AG04450 (cell line): Measurements from ENCODE around the gene ZNF254. TPM values are rescaled to one million over a fixed set of nuclear protein-coding genes. Genes with fewer than 3 reads are reported as not detected.
"Not testable (repeated sequence)": the region's sequence is repeated elsewhere in the genome, so short reads cannot be mapped to it uniquely, and the experiment has no call there.

Experiments used
- CTCF ChIA-PET: fragments of 300-600, 350-600 bp; formaldehyde crosslinking; extraction: SDS; loops from one replicate; lab custom pipeline; 2022; ENCODE audit warnings: antibody characterized with exemption, inconsistent platforms; lab: Charles Lee
- POLR2A ChIA-PET: fragments of 350-600 bp; formaldehyde crosslinking; extraction: SDS; loops from one replicate; lab custom pipeline; 2021; ENCODE audit warnings: antibody characterized with exemption, inconsistent platforms; lab: Yijun Ruan, JAX
- DNase-seq: peaks from one replicate; pipeline ENCODE4 v3.0.0-alpha.2; 2011; ENCODE audit warnings: low read depth, low spot score
- H3K27ac ChIP-seq: one replicate; pipeline ENCODE4 v1.5.1; 2012; ENCODE audit warnings: low read depth, low read length, control low read depth
- H3K27me3 ChIP-seq: one replicate; pipeline ENCODE4 v1.6.0; 2012; ENCODE audit warnings: low read length; ENCODE audit not compliant: control insufficient read depth, insufficient read depth
- H3K4me3 ChIP-seq: 2 replicates; pipeline ENCODE4 v1.5.1; 2011; ENCODE audit warnings: mild to moderate bottlenecking, low read depth, low read length, control low read depth
- H3K9me3 ChIP-seq: 2 replicates; pipeline ENCODE4 v1.5.1; 2012; ENCODE audit warnings: low read length; ENCODE audit not compliant: control insufficient read depth, insufficient read depth
- CTCF ChIP-seq: IDR thresholded peaks from 2 replicates; pipeline ENCODE4 v1.5.1; 2011; ENCODE audit warnings: low read depth, low read length, control low read depth, inconsistent platforms
- polyA plus RNA-seq: library from polyadenylated mRNA; depleted of rRNA; stranded (reverse); fragments of >200 nt; gene quantifications from 2 replicates; pipeline ENCODE4 v1.2.3, GENCODE V29; 2011

Gene ZNF254
- polyA plus RNA-seq, 1 experiment, result 11.4 TPM

- TF ChIP-seq CTCF, result no peak
- CTCF ChIA-PET, result no interaction called here
- H3K27ac ChIP-seq, result no peak overlapping the region
- POLR2A ChIA-PET, result no interaction called here
- no peaks in the 10 kb centered on the region for H3K27me3 ChIP-seq
- no peaks in the 10 kb centered on the region for H3K9me3 ChIP-seq
- DNase-seq, result no peak
- no peak overlapping the region for H3K4me3 ChIP-seq
Observed at GRCh38 chr19:24071078-24071477, 15.9 kb upstream of the ZNF254 start.

GRCh38 chr19:24072720-24073119 is 14.3 kb upstream of the ZNF254 start:
- H3K27ac ChIP-seq, result no peak overlapping the region
- H3K9me3 ChIP-seq, result no peaks in the 10 kb centered on the region
- no peaks in the 10 kb centered on the region for H3K27me3 ChIP-seq
- H3K4me3 ChIP-seq, result no peak overlapping the region
- POLR2A ChIA-PET, result no interaction called here
- no peak for TF ChIP-seq CTCF
- CTCF ChIA-PET, result no interaction called here
- DNase-seq, result no peak

GRCh38 chr19:24073807-24074206 is 13.2 kb upstream of the ZNF254 start:
- no peaks in the 10 kb centered on the region for H3K27me3 ChIP-seq
- H3K27ac ChIP-seq, result no peak overlapping the region
- ChIA-PET POLR2A (no interaction called here), CTCF (no interaction called here)
- TF ChIP-seq CTCF, result no peak
- DNase-seq, result no peak
- no peaks in the 10 kb centered on the region for H3K9me3 ChIP-seq
- H3K4me3 ChIP-seq, result no peak overlapping the region

- POLR2A ChIA-PET, result no interaction called here
- CTCF ChIA-PET, result no interaction called here
- no peak for TF ChIP-seq CTCF
- no peaks in the 10 kb centered on the region for H3K9me3 ChIP-seq
- no peak overlapping the region for H3K27ac ChIP-seq
- DNase-seq, result no peak
- H3K4me3 ChIP-seq, result no peak overlapping the region
- H3K27me3 ChIP-seq, result no peaks in the 10 kb centered on the region
Observed at GRCh38 chr19:24074720-24075454, 12.1 kb upstream of the ZNF254 start.

GRCh38 chr19:24075530-24075929 is 11.5 kb upstream of the ZNF254 start:
- H3K4me3 ChIP-seq, POLR2A ChIA-PET, H3K27me3 ChIP-seq, CTCF ChIA-PET, DNase-seq, H3K9me3 ChIP-seq, H3K27ac ChIP-seq: not testable (repeated sequence)

GRCh38 chr19:24078680-24079079 is 8.3 kb upstream of the ZNF254 start:
- no peak for DNase-seq
- CTCF ChIA-PET, result no interaction called here
- Histone ChIP-seq H3K27me3 (no peaks in the 10 kb centered on the region), H3K4me3 (no peak overlapping the region), H3K27ac (no peak overlapping the region), H3K9me3 (no peaks in the 10 kb centered on the region)
- POLR2A ChIA-PET, result no interaction called here
- no peak for TF ChIP-seq CTCF
